Activated CD4-positive, alpha-beta memory T cell treated with anti-CD3 and anti-CD28 coated beads, Interleukin-2, amount 10 ng/mL, durations not matched to agents 7 days and 5 days (primary cell): ENCODE results near the gene TMPRSS9. TPM values are rescaled to one million over a fixed set of nuclear protein-coding genes. Genes with fewer than 3 reads are reported as not detected.
"Not testable (repeated sequence)": the region's sequence is repeated elsewhere in the genome, so short reads cannot be mapped to it uniquely, and the experiment has no call there.

Experiments used
- CTCF ChIA-PET: fragments of 350-600 bp; sonication (Branson Sonifier 250); formaldehyde crosslinking; loops from one replicate; lab custom pipeline; 2021; ENCODE audit warnings: antibody characterized with exemption, inconsistent platforms; lab: Charles Lee
- POLR2A ChIA-PET: fragments of 350-600 bp; sonication (Branson Sonifier 250); formaldehyde crosslinking; loops from one replicate; lab custom pipeline; 2021; ENCODE audit warnings: antibody characterized with exemption; lab: Charles Lee
- DNase-seq: peaks from one replicate; pipeline ENCODE4 v3.0.0-alpha.2; 2020
- H3K27ac Mint-ChIP-seq: one replicate; pipeline ENCODE4 v1.8.0; 2021; ENCODE audit warnings: mild to moderate bottlenecking, mixed read lengths
- H3K27me3 Mint-ChIP-seq: one replicate; pipeline ENCODE4 v1.8.0; 2021; ENCODE audit warnings: mixed read lengths
- H3K36me3 Mint-ChIP-seq: one replicate; pipeline ENCODE4 v1.8.0; 2021; ENCODE audit warnings: low read depth, mixed read lengths
- H3K4me1 Mint-ChIP-seq: one replicate; pipeline ENCODE4 v1.8.0; 2021; ENCODE audit warnings: mixed read lengths
- H3K4me3 Mint-ChIP-seq: one replicate; pipeline ENCODE4 v1.8.0; 2021; ENCODE audit warnings: mild to moderate bottlenecking, mixed read lengths
- H3K9me3 Mint-ChIP-seq: one replicate; pipeline ENCODE4 v1.8.0; 2021; ENCODE audit warnings: mixed read lengths
- total RNA-seq, 2 experiments: library from RNA; stranded (reverse); gene quantifications; one replicate each; pipeline ENCODE4 v1.2.3, GENCODE V29; 2021

The TMPRSS9 gene
- total RNA-seq, 2 experiments from 2014 or later, result not detected

DNA sequence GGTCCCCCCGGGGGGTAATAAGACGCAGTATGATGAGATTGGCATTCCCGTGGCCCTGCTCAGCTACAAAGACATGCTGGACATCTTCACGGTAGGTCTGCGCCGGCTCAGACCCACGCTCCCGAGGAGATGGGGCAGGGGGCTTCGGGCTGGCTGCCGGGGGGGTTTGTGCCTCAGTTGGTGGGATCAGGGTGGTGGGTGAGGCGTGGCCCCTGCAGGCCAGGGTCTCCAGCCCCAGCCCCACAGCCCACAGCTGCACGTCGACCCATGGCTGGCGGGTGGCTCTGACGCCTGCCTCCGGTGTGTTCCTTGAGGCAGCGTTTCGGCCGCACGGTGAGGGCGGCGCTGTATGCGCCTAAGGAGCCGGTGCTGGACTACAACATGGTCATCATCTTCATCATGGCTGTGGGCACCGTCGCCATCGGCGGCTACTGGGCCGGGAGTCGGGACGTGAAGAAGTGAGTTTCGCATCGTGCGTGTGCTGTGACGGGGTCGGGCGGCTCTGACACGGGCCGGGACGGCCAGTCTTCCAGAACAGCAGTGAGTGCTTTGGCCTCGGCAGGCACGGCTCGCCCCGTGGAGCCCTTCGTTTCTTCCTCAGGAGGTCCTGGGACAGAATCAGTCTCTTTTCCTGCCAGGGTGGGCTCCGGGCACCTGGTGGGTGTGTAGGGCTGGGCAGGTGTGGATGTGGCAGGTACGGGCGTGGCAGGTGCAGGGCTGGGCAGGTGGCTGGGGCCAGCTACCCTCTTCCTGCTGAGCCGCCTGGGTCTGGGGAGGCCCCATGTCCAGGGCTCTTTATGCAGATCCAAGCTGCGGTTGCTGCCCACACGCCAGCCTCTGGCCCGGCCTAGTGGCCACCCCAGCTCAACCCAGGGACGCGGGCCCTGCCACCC is 21.1 kb upstream of the TMPRSS9 start:
- ChIA-PET CTCF (no interaction called here), POLR2A (interaction anchor here (2.1 kb wide), 1 partner anchor 11 kb away, joined by 7 read pairs; the partner anchor contains the start of genes LSM7 and SPPL2B)
- Mint-ChIP-seq H3K4me3 (no peak overlapping the region), H3K27ac (no peak overlapping the region), H3K4me1 (peaks cover 7% of the 10 kb centered on the region), H3K36me3 (peaks cover 15% of the 10 kb centered on the region), H3K9me3 (peaks cover 10% of the 10 kb centered on the region), H3K27me3 (no peaks in the 10 kb centered on the region)
- DNase-seq, result no peak

DNA sequence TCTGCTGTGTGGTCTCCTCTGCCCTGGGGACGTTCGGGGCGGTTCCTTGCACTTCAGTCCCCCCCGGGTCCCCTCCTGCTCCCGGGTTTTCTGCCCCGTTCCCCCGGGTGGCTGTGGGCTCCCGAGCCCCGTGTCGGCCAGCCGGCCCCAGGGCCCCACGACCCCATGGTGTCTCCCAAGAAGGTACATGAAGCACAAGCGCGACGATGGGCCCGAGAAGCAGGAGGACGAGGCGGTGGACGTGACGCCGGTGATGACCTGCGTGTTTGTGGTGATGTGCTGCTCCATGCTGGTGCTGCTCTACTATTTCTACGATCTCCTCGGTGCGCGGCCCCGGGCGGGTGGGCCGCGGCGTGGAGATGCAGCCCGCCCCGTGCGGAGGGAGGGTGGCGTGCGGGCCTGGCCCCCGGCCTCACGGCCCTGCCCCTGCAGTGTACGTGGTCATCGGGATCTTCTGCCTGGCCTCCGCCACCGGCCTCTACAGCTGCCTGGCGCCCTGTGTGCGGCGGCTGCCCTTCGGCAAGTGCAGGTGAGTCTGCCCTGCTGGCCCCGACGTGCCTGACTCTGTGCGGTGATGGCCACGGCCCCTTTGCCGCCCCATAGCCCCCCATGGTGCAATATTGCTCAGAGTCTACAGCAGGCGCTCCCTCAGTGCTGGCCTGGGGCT is 20.3 kb upstream of the TMPRSS9 start:
- Mint-ChIP-seq H3K27ac (no peak overlapping the region), H3K27me3 (no peaks in the 10 kb centered on the region), H3K4me1 (peaks cover 7% of the 10 kb centered on the region), H3K9me3 (peaks cover 10% of the 10 kb centered on the region), H3K4me3 (no peak overlapping the region), H3K36me3 (peaks cover 15% of the 10 kb centered on the region)
- CTCF ChIA-PET, result no interaction called here
- no peak for DNase-seq
- POLR2A ChIA-PET, result no interaction called here

DNA sequence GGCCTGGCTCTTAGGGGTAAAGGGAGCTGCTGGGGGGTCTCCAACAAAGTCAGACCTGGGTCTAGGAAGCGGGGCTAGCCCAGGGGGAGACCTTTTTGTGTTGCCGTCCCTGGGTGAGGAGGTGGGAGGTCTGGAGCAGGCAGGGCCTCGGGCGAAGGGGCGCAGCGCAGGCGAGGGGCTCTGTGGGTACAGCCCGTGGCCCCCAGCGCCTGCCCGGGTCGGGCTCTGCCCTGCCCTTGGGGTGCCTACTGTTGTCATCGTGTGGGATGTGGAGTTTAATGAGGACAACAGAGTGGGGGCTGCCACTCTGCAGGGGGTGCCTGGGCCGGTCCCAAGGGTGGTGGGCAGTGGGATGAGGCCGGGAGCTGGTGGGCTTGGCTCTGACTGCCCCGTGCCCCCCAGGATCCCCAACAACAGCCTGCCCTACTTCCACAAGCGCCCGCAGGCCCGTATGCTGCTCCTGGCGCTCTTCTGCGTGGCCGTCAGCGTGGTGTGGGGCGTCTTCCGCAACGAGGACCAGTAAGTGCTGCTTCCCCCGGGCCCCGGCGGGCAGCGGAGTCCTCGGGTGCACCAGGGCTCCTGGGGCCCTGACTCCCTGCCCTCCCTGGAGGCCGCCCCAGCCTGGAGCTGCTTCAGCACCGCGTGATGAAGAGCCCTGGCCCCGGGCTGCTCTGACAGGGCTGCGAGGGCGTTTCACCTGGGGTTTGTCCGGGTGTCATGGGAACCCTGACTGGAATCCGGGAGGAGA is 19.4 kb upstream of the TMPRSS9 start:
- Mint-ChIP-seq H3K9me3 (peaks cover 9% of the 10 kb centered on the region), H3K4me1 (peaks cover 6% of the 10 kb centered on the region), H3K27ac (no peak overlapping the region), H3K27me3 (no peaks in the 10 kb centered on the region), H3K4me3 (no peak overlapping the region), H3K36me3 (peaks cover 15% of the 10 kb centered on the region)
- POLR2A ChIA-PET, result no interaction called here
- no peak for DNase-seq
- CTCF ChIA-PET, result no interaction called here

DNA sequence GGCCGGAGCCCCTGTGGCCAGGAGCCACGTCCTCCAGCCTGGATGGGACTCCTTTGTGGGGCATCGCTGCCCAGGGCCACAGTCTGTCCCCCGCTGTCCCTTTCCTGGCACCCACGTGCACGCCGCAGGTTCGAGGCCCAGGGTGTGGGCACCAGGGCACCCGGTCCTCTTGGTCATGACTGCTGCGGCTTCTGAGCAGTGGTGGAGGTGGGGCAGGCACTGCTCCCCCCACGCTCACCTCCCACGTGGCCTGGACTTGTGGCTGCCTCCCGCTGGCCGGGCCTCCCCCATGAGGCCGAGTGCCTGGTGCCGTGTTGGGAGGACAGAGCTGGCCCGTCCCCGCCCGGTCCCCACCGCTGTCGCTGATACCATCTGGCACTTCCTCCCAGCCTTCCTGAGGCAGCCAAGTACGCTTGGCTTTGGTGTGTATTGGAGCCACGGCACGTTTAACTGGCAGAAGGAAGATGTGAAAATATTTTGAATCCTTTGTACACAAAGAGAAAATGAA is 18.8 kb upstream of the TMPRSS9 start:
- DNase-seq, result no peak
- H3K27ac Mint-ChIP-seq, result no peak overlapping the region
- peaks cover 3% of the 10 kb centered on the region for H3K9me3 Mint-ChIP-seq
- CTCF ChIA-PET, result no interaction called here
- no peak overlapping the region for H3K4me3 Mint-ChIP-seq
- H3K4me1 Mint-ChIP-seq, result peaks cover under 1% of the 10 kb centered on the region
- no peaks in the 10 kb centered on the region for H3K27me3 Mint-ChIP-seq
- POLR2A ChIA-PET, result no interaction called here
- H3K36me3 Mint-ChIP-seq, result peaks cover 10% of the 10 kb centered on the region

DNA sequence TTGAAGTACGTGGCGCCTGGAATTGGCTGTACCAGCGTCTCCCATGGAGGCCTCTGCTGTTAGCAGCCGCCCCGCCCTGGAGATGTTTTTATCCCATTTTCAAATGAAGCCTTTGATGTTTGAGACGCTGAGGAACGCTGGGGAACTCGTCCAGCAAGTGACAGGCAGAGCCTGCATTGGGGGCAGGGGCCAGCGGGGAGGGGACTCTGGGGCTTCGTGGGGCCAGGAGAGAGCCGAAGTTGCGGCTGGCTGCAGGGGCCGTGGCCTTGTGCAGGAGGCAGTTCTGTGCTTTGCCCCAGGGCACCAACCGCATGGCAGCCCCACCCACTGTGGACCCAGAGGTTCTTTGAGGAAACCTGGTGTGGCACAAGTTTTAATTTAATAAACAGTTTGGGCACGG is 18.1 kb upstream of the TMPRSS9 start:
- H3K27ac Mint-ChIP-seq, result no peak overlapping the region
- no peaks in the 10 kb centered on the region for H3K9me3 Mint-ChIP-seq
- ChIA-PET POLR2A (no interaction called here), CTCF (no interaction called here)
- no peak for DNase-seq
- H3K4me1 Mint-ChIP-seq, result no peaks in the 10 kb centered on the region
- peaks cover 7% of the 10 kb centered on the region for H3K36me3 Mint-ChIP-seq
- H3K4me3 Mint-ChIP-seq, result no peak overlapping the region
- H3K27me3 Mint-ChIP-seq, result no peaks in the 10 kb centered on the region

DNA sequence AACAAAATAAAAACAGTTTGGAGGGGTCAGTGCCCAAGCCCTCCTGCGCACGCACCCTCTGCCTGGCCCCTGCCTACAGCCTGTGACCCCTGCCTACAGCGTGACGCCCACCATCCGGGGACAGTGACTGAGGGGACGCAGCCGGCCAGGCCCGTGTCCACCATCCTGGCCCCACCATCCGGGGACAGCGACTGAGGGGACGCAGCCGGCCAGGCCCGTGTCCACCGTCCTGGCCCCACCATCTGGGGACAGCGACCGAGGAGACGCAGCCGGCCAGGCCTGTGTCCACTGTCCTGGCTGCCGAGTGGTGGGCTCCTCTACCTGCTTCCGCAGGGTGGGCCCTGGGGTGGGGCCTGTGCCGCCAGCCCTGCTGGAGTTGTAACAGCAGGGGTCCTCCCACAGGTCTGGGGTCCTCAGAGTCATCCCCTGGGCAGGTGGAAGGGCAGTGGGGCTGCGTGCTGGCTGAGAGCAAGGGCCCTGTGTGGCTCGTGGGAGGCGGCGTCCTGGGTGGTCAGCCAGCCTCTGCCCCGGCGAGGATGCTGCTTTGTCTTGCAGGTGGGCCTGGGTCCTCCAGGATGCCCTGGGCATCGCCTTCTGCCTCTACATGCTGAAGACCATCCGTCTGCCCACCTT is 17.3 kb upstream of the TMPRSS9 start:
- DNase-seq, result no peak
- CTCF ChIA-PET, result no interaction called here
- peaks cover 5% of the 10 kb centered on the region for H3K36me3 Mint-ChIP-seq
- no peaks in the 10 kb centered on the region for H3K4me1 Mint-ChIP-seq
- POLR2A ChIA-PET, result no interaction called here
- H3K27ac Mint-ChIP-seq, result no peak overlapping the region
- H3K27me3 Mint-ChIP-seq, result no peaks in the 10 kb centered on the region
- no peak overlapping the region for H3K4me3 Mint-ChIP-seq
- no peaks in the 10 kb centered on the region for H3K9me3 Mint-ChIP-seq

DNA sequence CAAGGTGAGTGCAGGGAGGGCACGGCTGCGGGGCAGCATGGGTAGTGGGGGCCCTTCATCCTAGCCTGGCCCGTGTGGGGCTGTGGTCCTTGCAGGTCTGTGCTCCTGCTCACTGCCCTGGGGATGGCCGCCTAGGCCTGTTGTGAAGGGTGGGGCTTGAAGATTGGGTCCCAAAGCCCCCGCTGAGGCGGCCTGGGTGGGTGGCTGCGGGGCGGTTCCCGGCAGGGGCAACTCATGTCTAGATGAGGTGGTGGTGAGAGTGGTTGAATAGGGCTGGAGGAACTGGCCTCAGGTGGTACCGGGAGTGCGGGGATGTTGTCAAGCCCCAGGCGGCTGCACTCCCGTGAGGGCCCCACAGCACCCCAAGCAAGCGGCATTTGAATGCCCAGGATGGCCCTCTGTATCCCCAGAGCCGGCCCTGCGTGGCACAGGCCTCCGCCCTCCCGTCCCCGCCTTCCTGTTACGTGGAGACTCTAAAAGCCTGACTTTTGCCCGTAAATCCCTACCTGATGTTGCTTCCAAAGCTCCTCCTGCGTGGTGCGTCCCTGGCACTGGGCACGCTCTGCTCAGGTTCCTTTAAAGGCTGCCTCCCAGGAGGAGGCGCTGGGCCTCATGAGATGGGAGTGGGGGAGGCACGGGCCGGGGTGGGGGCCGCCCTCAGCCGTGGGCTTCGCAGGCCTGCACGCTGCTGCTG is 16.6 kb upstream of the TMPRSS9 start:
- POLR2A ChIA-PET, result no interaction called here
- H3K27ac Mint-ChIP-seq, result no peak overlapping the region
- H3K36me3 Mint-ChIP-seq, result peaks cover 3% of the 10 kb centered on the region
- H3K9me3 Mint-ChIP-seq, result no peaks in the 10 kb centered on the region
- DNase-seq, result no peak
- CTCF ChIA-PET, result no interaction called here
- no peak overlapping the region for H3K4me3 Mint-ChIP-seq
- H3K27me3 Mint-ChIP-seq, result no peaks in the 10 kb centered on the region
- no peaks in the 10 kb centered on the region for H3K4me1 Mint-ChIP-seq

DNA sequence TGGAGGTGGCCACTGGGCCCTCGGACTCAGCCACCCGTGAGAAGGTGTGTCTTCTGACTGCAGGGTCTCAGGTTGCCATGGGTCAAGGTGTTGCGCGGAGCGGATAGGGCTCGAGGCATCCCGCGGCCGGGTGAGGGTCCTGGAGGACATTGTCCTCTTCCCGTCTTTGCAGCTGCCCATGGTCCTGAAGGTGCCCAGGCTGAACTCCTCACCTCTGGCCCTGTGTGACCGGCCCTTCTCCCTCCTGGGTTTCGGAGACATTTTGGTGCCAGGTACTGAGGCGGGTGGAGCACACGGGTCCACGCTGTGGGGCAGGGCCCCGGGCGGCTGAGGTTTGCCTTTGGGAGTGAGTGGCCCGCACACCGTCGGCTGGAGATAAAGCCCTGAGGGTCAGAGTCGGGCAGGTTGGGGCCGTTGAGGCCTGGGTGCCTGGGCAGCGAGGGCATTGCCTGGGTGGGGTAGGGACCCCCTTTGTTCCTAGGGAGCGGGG is 15.6 kb upstream of the TMPRSS9 start:
- ChIA-PET POLR2A (no interaction called here), CTCF (no interaction called here)
- Mint-ChIP-seq H3K27ac (no peak overlapping the region), H3K4me3 (no peak overlapping the region), H3K36me3 (peaks cover 3% of the 10 kb centered on the region), H3K9me3 (no peaks in the 10 kb centered on the region), H3K4me1 (no peaks in the 10 kb centered on the region), H3K27me3 (no peaks in the 10 kb centered on the region)
- DNase-seq, result no peak

DNA sequence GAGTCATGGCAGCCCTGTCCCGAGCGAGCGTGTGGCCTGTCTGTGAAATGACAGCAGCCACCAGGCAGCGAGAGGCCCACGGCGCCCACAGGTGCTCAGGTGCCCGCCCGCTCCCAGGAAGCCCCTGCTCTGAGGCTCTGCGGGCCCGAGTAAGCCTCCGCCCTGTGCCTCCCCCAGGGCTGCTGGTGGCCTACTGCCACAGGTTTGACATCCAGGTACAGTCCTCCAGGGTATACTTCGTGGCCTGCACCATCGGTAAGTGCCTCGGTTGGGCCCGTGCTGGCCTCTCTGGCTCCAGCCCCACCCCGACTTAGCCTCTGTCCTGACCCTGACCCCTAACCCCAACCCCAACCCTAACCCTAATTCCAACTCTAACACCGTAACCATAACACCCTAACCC is 15.0 kb upstream of the TMPRSS9 start:
- Mint-ChIP-seq H3K36me3 (peaks cover 3% of the 10 kb centered on the region), H3K4me1 (no peaks in the 10 kb centered on the region), H3K9me3 (no peaks in the 10 kb centered on the region), H3K27me3 (no peaks in the 10 kb centered on the region), H3K4me3 (no peak overlapping the region), H3K27ac (no peak overlapping the region)
- DNase-seq, result no peak
- ChIA-PET POLR2A (no interaction called here), CTCF (no interaction called here)

DNA sequence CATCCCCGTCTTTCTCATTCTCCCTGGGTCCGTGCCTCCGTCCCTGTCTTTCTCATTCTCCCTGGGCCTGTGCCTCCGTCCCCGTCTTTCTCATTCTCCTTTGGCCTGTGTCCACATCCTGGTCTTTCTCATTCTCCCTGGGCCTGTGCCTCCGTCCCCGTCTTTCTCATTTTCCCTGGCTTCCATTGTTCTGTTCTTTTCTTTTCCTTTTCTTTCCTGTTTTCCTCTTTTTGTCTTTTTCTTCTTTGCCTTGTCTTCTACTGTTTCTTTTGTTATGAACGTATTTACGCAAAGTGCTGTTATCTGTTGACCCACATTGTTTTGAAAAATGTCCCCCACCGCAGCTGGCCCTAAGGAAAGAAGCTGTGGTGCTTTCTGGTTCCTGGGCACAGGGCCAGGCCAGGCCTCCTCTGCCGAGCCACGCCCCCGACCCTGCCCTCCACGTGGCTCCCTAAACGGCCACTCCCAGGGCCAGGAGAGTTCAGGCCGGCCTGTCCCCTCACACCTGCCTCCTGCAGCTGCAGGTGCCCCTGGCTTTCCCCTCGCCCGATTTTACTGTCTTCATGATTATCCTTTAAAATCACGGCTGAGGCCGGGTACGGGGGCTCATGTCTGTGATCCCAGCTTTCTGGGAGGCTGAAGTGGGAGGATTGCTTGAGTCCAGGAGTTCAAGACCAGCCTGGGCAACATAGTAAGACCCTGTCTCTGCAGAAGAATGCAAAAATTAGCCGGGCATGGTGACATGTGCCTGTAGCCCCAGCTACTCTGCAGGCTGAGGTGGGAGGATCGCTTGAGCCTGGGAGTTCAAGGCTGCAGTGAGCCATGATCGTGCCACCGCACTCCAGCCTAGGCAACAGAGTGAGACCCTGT is 14.0 kb upstream of the TMPRSS9 start:
- ChIA-PET CTCF (no interaction called here), POLR2A (no interaction called here)
- no peak overlapping the region for H3K4me3 Mint-ChIP-seq
- H3K9me3 Mint-ChIP-seq, result no peaks in the 10 kb centered on the region
- no peaks in the 10 kb centered on the region for H3K4me1 Mint-ChIP-seq
- H3K36me3 Mint-ChIP-seq, result peaks cover 3% of the 10 kb centered on the region
- no peaks in the 10 kb centered on the region for H3K27me3 Mint-ChIP-seq
- DNase-seq, result no peak
- no peak overlapping the region for H3K27ac Mint-ChIP-seq

DNA sequence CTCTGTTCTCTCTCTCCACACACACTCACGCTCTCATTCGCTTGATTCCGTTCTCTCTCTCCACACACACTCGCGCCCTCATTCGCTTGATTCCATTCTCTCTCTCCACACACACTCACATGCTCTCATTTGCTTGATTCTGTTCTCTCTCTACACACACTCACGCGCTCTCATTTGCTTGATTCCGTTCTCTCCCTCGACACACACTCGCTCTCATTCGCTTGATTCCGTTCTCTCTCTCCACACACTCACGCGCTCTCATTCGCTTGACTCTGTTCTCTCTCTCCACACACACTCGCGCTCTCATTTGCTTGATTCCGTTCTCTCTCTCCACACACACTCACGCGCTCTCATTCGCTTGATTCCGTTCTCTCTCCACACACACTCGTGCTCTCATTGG is 10.2 kb upstream of the TMPRSS9 start:
- H3K9me3 Mint-ChIP-seq, H3K36me3 Mint-ChIP-seq, H3K27ac Mint-ChIP-seq, CTCF ChIA-PET, POLR2A ChIA-PET, H3K4me3 Mint-ChIP-seq, DNase-seq, H3K27me3 Mint-ChIP-seq, H3K4me1 Mint-ChIP-seq: not testable (repeated sequence)
